HG03103 (cell line): ENCODE results near the gene INO80B.
"Not testable (repeated sequence)": the region's sequence is repeated elsewhere in the genome, so short reads cannot be mapped to it uniquely, and the experiment has no call there.

Experiments
- ATAC-seq: cut with Tn5 transposase; IDR thresholded peaks from one replicate; pipeline ENCODE4 v1.9.1; 2021; ENCODE audit warnings: low read depth; ENCODE audit not compliant: unreplicated experiment

Gene INO80B

DNA sequence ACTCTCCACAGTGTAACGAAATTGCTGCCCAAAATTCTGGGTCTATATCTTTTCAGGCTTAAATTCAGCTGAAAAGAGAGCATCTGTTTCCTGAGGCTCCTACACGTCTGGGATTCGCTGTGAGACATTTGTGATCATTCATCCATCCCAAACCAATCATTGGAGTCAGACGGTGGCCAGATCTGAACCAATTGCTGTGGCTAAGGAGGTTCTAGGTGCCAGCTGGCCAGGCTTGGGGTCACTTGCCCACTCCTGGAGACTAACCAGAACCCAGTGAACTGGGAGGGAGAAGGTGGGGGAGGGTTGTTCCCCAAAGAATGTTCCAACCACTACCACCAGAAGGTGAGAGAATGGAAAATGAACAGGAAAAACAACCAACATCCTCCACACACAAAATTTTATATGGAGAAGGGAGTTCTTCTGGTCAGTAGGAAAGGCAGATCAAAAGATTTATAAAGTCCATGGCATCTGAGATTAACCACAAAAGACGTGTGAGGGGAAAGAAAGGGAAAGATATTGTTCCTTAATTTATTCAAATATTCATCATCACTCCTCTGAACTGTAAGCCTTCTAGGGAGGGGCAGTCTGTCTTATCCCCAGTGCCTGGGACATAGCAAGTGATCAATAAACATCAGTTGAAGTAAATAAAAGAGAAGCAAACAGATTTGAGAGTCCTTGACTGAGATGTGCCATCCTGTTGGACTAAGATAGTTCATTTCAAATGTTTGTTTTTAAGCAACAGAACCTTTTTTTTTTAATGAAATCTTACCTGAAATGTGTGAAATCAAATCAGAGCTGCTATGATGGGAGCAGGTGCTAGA is 10.2 kb upstream of the INO80B start:
- ATAC-seq = no peak

- ATAC-seq = no peak
Measured at GRCh38 chr2:74447230-74447999, 7.5 kb upstream of the INO80B start.

DNA sequence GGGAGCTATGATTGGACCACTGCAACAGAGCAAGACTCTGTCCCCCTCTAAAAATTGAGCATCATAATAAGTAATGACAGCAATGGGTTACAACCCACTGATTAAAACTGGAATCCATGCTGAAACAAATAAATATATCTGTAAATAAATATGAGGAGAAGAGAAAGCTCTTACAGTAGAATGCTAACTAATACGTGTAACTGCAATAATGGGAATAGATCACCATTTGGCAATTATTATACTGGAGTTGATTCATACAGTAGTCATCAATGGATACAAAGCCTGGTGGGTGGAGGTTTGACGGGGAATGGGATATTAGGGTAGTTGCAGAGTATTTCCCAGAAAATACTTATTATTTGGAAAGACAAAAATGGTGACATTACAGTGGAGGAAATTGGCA is 6.1 kb upstream of the INO80B start:
- no peak for ATAC-seq

DNA sequence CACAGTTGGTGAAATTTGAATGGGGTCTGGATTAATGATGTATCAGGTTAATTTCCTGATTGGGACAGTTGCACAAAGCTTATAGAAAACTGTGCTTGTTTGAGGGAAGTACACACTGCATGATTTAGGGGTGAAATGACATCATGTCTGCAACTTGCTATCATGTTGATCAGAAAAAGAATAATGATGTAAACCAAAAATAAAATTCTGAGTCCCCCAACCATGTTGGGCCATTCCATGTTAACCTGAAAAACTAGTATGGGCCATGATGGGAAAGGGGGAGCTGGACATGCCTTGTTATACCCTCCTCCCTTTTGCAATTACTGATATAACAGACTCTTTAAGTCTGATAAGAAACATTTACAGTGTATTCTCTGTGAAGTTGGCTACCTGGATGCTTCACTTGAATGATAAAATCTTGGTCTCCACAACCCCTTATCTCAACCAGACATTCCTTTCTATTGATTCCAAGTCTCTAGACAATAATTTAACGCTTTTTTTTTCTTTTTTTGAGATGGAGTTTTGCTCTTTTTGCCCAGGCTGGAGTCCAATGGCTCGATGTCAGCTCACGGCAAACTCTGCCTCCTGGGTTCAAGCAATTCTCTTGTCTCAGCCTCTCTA is 4.2 kb upstream of the INO80B start:
- no peak for ATAC-seq

- no peak for ATAC-seq
Measured at GRCh38 chr2:74457129-74457548, 2.3 kb downstream of the INO80B start.

DNA sequence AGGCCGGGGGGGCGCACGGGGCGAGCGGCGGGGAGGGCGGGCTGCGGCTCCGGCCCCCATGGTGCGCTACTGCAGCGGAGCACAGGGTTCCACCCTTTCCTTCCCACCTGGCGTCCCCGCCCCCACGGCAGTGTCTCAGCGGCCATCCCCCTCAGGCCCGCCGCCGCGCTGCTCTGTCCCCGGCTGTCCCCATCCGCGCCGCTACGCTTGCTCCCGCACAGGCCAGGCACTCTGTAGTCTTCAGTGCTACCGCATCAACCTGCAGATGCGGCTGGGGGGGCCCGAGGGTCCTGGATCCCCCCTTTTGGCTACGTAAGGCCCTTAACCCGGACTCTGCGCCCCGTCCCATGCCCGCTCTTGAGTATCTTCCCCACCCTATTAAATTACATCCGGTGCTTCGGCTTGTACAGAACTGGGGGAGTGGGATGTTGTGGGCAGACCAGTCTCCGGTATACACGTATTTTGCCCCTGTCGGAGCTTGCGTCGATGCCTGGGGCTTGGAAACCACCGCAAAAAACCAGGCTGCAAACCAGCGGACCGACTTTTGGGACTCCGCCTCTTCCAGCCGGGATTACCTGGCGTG is 2.8 kb downstream of the INO80B start:
- ATAC-seq = peak; percentile 31

DNA sequence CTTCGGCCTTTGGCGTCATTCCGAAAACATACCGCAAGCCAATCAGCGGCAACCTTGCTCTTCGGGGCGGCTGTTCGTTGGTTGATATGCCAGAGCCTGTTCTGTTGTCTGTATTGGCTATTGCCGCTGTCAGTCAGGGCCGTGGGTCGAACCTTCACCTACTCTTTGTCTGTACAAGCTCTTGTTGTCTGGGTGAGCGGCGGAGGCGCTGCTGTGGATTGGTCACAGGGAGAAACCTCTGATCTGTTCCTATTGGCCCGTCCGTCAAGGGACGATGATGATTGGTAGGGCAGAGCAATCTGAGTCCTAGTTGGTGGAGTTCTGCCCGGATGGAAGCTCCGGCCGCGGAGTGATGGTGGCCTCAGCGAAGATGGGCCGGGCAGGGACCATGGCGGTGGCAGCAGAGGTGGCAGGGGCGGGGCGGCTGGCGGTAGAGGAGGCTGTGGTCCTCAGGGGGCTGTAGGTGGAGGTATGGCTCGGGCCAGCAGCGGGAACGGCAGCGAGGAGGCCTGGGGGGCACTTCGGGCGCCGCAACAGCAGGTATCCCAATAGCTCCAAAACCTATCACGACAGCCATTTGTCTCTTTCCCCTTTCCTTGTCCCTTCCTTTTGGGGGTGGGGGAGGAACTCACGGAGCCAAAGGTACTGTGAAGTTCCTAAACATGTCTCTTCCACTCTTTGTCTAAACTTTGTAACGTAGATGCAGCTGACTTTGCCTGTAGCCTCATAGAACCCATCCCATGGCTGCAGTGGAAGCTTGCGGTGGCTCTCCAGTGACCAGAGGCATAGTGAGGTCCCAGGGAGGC is 3.4 kb downstream of the INO80B start, which contains the start of gene WBP1:
Gene WBP1, plus strand, starts transcription at position 307 of the 806 bp plus-strand sequence. Its CDS starts 165 bp downstream, at position 472.
- peak; percentile 75 for ATAC-seq

DNA sequence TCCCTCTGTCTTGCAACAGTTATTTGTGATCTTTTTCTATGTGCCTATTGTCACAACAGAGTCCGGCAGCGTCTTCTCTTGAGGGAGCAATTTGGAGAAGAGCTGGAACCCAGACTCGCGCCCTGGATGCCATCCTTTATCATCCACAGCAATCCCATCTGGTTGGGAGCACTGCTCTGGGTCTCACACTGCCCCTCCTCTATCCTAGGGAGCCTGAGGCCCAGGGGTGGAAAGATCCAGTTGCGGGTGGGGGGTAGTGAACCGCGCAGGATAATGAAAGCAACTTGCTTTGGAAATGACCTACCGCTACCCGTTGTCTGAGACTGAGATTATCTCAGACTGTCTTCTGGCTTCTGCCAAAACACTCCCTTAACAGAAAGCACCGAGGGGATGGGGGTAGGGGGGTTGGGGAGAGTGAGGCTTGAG is 4.1 kb downstream of the INO80B start:
- ATAC-seq = no peak

DNA sequence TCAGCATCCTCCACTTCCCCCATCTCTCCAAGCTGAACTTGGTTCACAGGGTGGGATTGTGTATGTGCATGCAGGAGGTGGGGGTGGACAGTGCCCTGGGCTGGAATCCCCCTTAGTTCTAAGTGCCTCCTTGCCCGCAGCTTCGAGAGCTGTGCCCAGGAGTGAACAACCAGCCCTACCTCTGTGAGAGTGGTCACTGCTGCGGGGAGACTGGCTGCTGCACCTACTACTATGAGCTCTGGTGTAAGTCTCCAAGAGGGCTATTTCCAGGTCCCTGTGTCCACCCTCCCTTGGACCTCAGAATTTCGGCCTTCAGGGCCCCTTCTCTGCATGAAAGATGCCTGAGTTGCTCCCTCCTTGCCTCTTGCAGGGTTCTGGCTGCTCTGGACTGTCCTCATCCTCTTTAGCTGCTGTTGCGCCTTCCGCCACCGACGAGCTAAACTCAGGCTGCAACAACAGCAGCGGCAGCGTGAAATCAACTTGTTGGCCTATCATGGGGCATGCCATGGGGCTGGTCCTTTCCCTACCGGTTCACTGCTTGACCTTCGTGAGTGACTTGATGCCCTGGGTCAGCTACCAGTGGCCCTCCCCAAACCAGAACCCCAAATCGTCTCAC is 4.7 kb downstream of the INO80B start:
- ATAC-seq = not testable (repeated sequence)

GRCh38 chr2:74460187-74460586 is 5.3 kb downstream of the INO80B start:
- ATAC-seq = not testable (repeated sequence)

- ATAC-seq = no peak
Measured at GRCh38 chr2:74461187-74462053, 6.5 kb downstream of the INO80B start.

- ATAC-seq = no peak
Measured at GRCh38 chr2:74462054-74462785, 7.3 kb downstream of the INO80B start.

GRCh38 chr2:74462786-74463105 is 7.9 kb downstream of the INO80B start:
- no peak for ATAC-seq

- no peak for ATAC-seq
Measured at GRCh38 chr2:74464406-74464805, 9.5 kb downstream of the INO80B start.

GRCh38 chr2:74470742-74471141 is 15.9 kb downstream of the INO80B start:
- ATAC-seq = not testable (repeated sequence)

GRCh38 chr2:74471332-74472065 is 16.6 kb downstream of the INO80B start:
- ATAC-seq = no peak
